K562 (cell line): Measurements from ENCODE around the gene PLEKHF1. TPM values are rescaled to one million over a fixed set of nuclear protein-coding genes. Genes with fewer than 3 reads are reported as not detected.

Source experiments
- ATAC-seq: fragments of 200-7000 bp; cut with Tn5 transposase; 3 replicates; pipeline ENCODE4 v1.9.1; 2020; ENCODE audit warnings: moderate library complexity
- BruUV-seq: library from RNA; stranded (reverse); fragments of 400-500 nt; replicated peaks from 2 replicates; lab custom pipeline; 2021; lab: Mats Ljungman, UMichigan
- CTCF ChIA-PET: fragments of 300-600 bp; formaldehyde crosslinking; extraction: SDS; loops from one replicate; lab custom pipeline; 2021; ENCODE audit warnings: low intra/inter-chr PET ratio; lab: Yijun Ruan, JAX
- POLR2A ChIA-PET: fragments of 300-600, 350-650 bp; sonication (Branson Sonifier 250); formaldehyde crosslinking; extraction: SDS; loops from one replicate; lab custom pipeline; 2021; ENCODE audit warnings: antibody characterized with exemption, inconsistent platforms; lab: Yijun Ruan, JAX
- DNase-seq, 4 experiments: peaks; one replicate each; pipeline versions ENCODE4 v3.0.0 to v3.0.0-alpha.2; 2011 to 2018; ENCODE audit warnings: low spot score in 3 of 4, mixed read lengths in 3 of 4; ENCODE audit errors: extremely low read depth in 1 of 4
- FAIRE-seq: peaks from 2 replicates; lab custom pipeline; 2011; peaks lifted over from hg19 to GRCh38; lab: Jason Lieb, UNC
- H2AFZ ChIP-seq: 2 replicates; pipeline ENCODE4 v1.6.0; 2011; ENCODE audit warnings: low read depth, low read length, control low read depth, inconsistent platforms
- H3K27ac ChIP-seq: fragments of 200-600 bp; 3 replicates; pipeline ENCODE4 v1.8.0; 2011; ENCODE audit warnings: low read depth, mild to moderate bottlenecking, control low read depth, inconsistent platforms, low read length, moderate library complexity, mixed read lengths; ENCODE audit errors: extremely low read depth
- H3K27me3 ChIP-seq, 2 experiments: fragments of 300-600 bp in 1 of 2; 2 replicates in 1 of 2; 3 replicates in 1 of 2; pipeline versions ENCODE4 v1.6.0 to v1.8.0; 2011; ENCODE audit warnings: inconsistent platforms in 2 of 2, low read length in 2 of 2, mild to moderate bottlenecking in 1 of 2, mixed read lengths in 1 of 2, moderate library complexity in 1 of 2; ENCODE audit not compliant: control insufficient read depth in 2 of 2, insufficient read depth in 2 of 2
- H3K36me3 ChIP-seq: fragments of 300-600 bp; 3 replicates; pipeline ENCODE4 v1.8.0; 2011; ENCODE audit warnings: mild to moderate bottlenecking, low read length, inconsistent platforms; ENCODE audit not compliant: control insufficient read depth, insufficient read depth
- H3K4me1 ChIP-seq, 2 experiments: fragments of 200-600 bp in 1 of 2; replicated peaks in 1 of 2; 2 replicates in 1 of 2; 3 replicates in 1 of 2; pipeline versions ENCODE4 v1.5.1 to v1.8.0; 2011; ENCODE audit warnings: inconsistent platforms in 2 of 2, low read length in 2 of 2, mild to moderate bottlenecking in 1 of 2, mixed read lengths in 1 of 2, moderate library complexity in 1 of 2; ENCODE audit not compliant: control insufficient read depth in 2 of 2, insufficient read depth in 2 of 2
- H3K4me2 ChIP-seq: 2 replicates; pipeline ENCODE4 v1.6.1; 2011; ENCODE audit warnings: low read length, control low read depth, inconsistent platforms, mixed read lengths; ENCODE audit not compliant: insufficient read depth
- H3K4me3 ChIP-seq: fragments of 200-600 bp; sonication (generic), shearing (Covaris generic); 2 replicates; pipeline ENCODE4 v1.5.1; 2016; ENCODE audit warnings: control low read depth, inconsistent platforms
- H3K79me2 ChIP-seq: fragments of 200-600 bp; 3 replicates; pipeline ENCODE4 v1.8.0; 2011; ENCODE audit warnings: low read length, inconsistent platforms; ENCODE audit not compliant: control insufficient read depth, insufficient read depth
- H3K9ac ChIP-seq, 2 experiments: 2 replicates each; pipeline versions ENCODE4 v1.6.0 to v1.6.1; 2011; ENCODE audit warnings: low read depth in 2 of 2, low read length in 2 of 2, control low read depth in 1 of 2, inconsistent platforms in 1 of 2, mild to moderate bottlenecking in 1 of 2, mixed read lengths in 1 of 2; ENCODE audit not compliant: insufficient read depth in 1 of 2
- H3K9me1 ChIP-seq: one replicate; pipeline ENCODE4 v1.6.0; 2011; ENCODE audit warnings: inconsistent platforms, mild to moderate bottlenecking, low read length, moderate library complexity; ENCODE audit not compliant: control insufficient read depth, insufficient read depth
- H3K9me3 ChIP-seq: replicated peaks from 2 replicates; pipeline ENCODE4 v1.5.1; 2011; ENCODE audit warnings: low read depth, low read length, inconsistent platforms; ENCODE audit not compliant: control insufficient read depth, insufficient read depth
- H4K20me1 ChIP-seq: replicated peaks from 2 replicates; pipeline ENCODE4 v1.6.1; 2011; ENCODE audit warnings: low read length, inconsistent platforms, mixed read lengths; ENCODE audit not compliant: control insufficient read depth, insufficient read depth
- ARID3B ChIP-seq: fragments of 250-450 bp; sonication (Bioruptor Pico); IDR thresholded peaks from 2 replicates; pipeline ENCODE4 v1.4.0; 2020; ENCODE audit warnings: borderline replicate concordance
- CBFB ChIP-seq: sonication (generic); formaldehyde crosslinking; IDR thresholded peaks from 2 replicates; pipeline ENCODE4 v1.4.0; 2020; ENCODE audit warnings: mild to moderate bottlenecking, missing genetic modification reagents
- JUN ChIP-seq, 2 experiments: sonication (generic) in 1 of 2; formaldehyde crosslinking in 1 of 2; IDR thresholded peaks; 2 replicates each; pipeline versions ENCODE4 v1.6.1 to v1.8.0; 2012 to 2022; ENCODE audit warnings: borderline replicate concordance in 2 of 2, mild to moderate bottlenecking in 2 of 2, improper control_type of control experiment in 1 of 2, low read depth in 1 of 2, low read length in 1 of 2, missing genetic modification reagents in 1 of 2
- PHF8 ChIP-seq: fragments of 200-600 bp; sonication (generic); IDR thresholded peaks from 2 replicates; pipeline ENCODE4 v1.6.1; 2012; ENCODE audit warnings: mixed run types, mild to moderate bottlenecking, inconsistent platforms, low read length, moderate library complexity, borderline replicate concordance
- PTBP1 ChIP-seq: fragments of 200-400 bp; formaldehyde crosslinking; IDR thresholded peaks from 2 replicates; pipeline ENCODE4 v1.6.1; 2017; ENCODE audit warnings: low read depth, low read length
- RFX1 ChIP-seq: fragments of 450-650 bp; IDR thresholded peaks from 2 replicates; pipeline ENCODE4 v1.6.1; 2016; ENCODE audit warnings: mild to moderate bottlenecking, moderate library complexity
- TEAD1 ChIP-seq, 2 experiments: fragments of 450-650 bp in 1 of 2; sonication (generic) in 1 of 2; formaldehyde crosslinking; IDR thresholded peaks; 2 replicates each; pipeline versions ENCODE4 v1.4.0 to v1.8.0; 2020 to 2022; ENCODE audit warnings: mild to moderate bottlenecking in 2 of 2, missing genetic modification reagents in 1 of 2
- TOE1 ChIP-seq, 2 experiments: fragments of 450-650 bp in 1 of 2; sonication (generic) in 1 of 2; formaldehyde crosslinking in 1 of 2; IDR thresholded peaks; 2 replicates each; pipeline versions ENCODE4 v1.7.1 to v1.8.0; 2016 to 2022; ENCODE audit warnings: borderline replicate concordance in 2 of 2, mild to moderate bottlenecking in 2 of 2, antibody characterized with exemption in 1 of 2, inconsistent platforms in 1 of 2, low read depth in 1 of 2, missing genetic modification reagents in 1 of 2, moderate library complexity in 1 of 2
- TRIM25 ChIP-seq: fragments of 450-650 bp; IDR thresholded peaks from 2 replicates; pipeline ENCODE4 v1.7.0; 2016; ENCODE audit warnings: borderline replicate concordance
- ZNF639 ChIP-seq, 2 experiments: fragments of 200-800 bp in 1 of 2; sonication (Bioruptor generic) in 1 of 2; sonication (generic) in 1 of 2; formaldehyde crosslinking in 1 of 2; IDR thresholded peaks in 1 of 2; conservative IDR thresholded peaks in 1 of 2; 2 replicates each; pipeline versions ENCODE4 v1.5.0 to v1.6.1; 2016 to 2020; ENCODE audit warnings: missing compliant biosample characterization in 1 of 2, missing genetic modification characterization in 1 of 2, missing genetic modification reagents in 1 of 2
- ZNF778 ChIP-seq: fragments of 450-650 bp; formaldehyde crosslinking; IDR thresholded peaks from 2 replicates; pipeline ENCODE4 v1.4.0; 2020; ENCODE audit warnings: mild to moderate bottlenecking, moderate library complexity
- WGBS: fragments of 100-300 bp; shearing (Covaris generic); methylation state at CpG from one replicate; pipeline ENCODE4 v1.1.6; 2016; ENCODE audit warnings: low coverage, mixed read lengths; ENCODE audit not compliant: insufficient coverage; ENCODE audit errors: missing lambda C conversion rate; 5-methylcytosine and 5-hydroxymethylcytosine counted together
- in situ Hi-C: fragments of 300-500 bp; cut with MboI; formaldehyde crosslinking; loops from 4 replicates; pipeline ENCODE4 v1.15.0; 2018; ENCODE audit warnings: inconsistent platforms, mixed read lengths
- intact Hi-C: fragments of 100-400 bp; cut with micrococcal nuclease; formaldehyde crosslinking; loops from 2 replicates; pipeline ENCODE4 v1.14.2; 2022
- polyA plus RNA-seq, 8 experiments: library from polyadenylated mRNA; depleted of rRNA in 4 of 8; stranded (reverse) in 5 of 8; unstranded in 3 of 8; fragments of >200 nt; fragmentation: Nextera tagmentation in 2 of 8; fragmentation: Illumina TruSeq in 1 of 8; extraction: Ambion mirVana in 2 of 8; extraction: Trizol in 1 of 8; gene quantifications; 2 replicates each; pipeline versions ENCODE4 v1.2.1 to v1.2.3, GENCODE V29; 2011 to 2014; ENCODE audit warnings: inconsistent platforms in 1 of 8, missing spikeins in 1 of 8
- total RNA-seq, 7 experiments: library from RNA; depleted of rRNA in 6 of 7; stranded (reverse); fragments of >200 nt in 6 of 7; fragmentation: Illumina TruSeq in 2 of 7; extraction: Trizol in 2 of 7; gene quantifications; 2 replicates each; pipeline versions ENCODE4 v1.2.1 to v1.2.3, GENCODE V29; 2011 to 2021; ENCODE audit warnings: low replicate concordance in 1 of 7
- TF ChIP-seq, protein P1 (sequence below), 2 experiments: fragments of 450-650 bp; IDR thresholded peaks; 2 replicates each; pipeline ENCODE4 v1.6.1; 2016

Gene PLEKHF1
- total and polyA plus RNA-seq, 9 of the 15 experiments (the other 6 are each of a cell fraction or from before 2014, with no cell fraction given) = 0.07 to 13.4 (median 3.9) TPM; not detected in 1

GRCh38 chr19:29687244-29687896 is 22.1 kb downstream of the PLEKHF1 start:
- in situ Hi-C loops (no loop called here), intact Hi-C loops (loop anchor here (1.0 kb wide), 1 partner anchor 22 kb away; the partner anchor contains the start of gene PLEKHF1)
- H3K4me3 ChIP-seq = no peak overlapping the region; the same call in 1 of the 2 replicates
- H3K27ac ChIP-seq = peak overlapping the region; percentile 79
- peaks cover 13 to 29% of the 10 kb centered on the region in 2 experiments; a peak in 4 of 5 replicates for H3K4me1 ChIP-seq
- H3K9ac ChIP-seq = peak overlapping the region; percentile 63 to 65
- peak in 2 of 4 experiments; percentile 45 to 72 for DNase-seq
- H3K79me2 ChIP-seq = no peaks in the 10 kb centered on the region
- peak; percentile 60 for FAIRE-seq
- no peaks in the 10 kb centered on the region for H4K20me1 ChIP-seq
- H3K27me3 ChIP-seq = no peaks in the 10 kb centered on the region
- POLR2A ChIA-PET = interaction anchor here (0.9 to 1.3 kb wide), 2 partner anchors 9 to 21 kb away, joined by 3 to 6 read pairs; no protein-coding TSS in a partner anchor
- H3K36me3 ChIP-seq = no peaks in the 10 kb centered on the region
- H3K9me1 ChIP-seq = no peaks in the 10 kb centered on the region
- H3K4me2 ChIP-seq = peak overlapping the region; percentile 72
- WGBS = 15% methylated on average over 14 of the region's 17 CpGs
- peak; percentile 88 for ATAC-seq
- BruUV-seq = TSS peak; percentile 95
- peaks cover 6% of the 10 kb centered on the region; the same call in 1 of the 2 replicates for H3K9me3 ChIP-seq
- peak overlapping the region; percentile 89 for H2AFZ ChIP-seq
- CTCF ChIA-PET = interaction anchor here (0.6 kb wide), 1 partner anchor 83 kb away, joined by 4 read pairs; no protein-coding TSS in a partner anchor
- TF ChIP-seq JUN (IDR thresholded peaks at IDR 0.05; ENCODE audit: borderline replicate concordance, low read depth, low read length) (peak; percentile 62), JUN (CRISPR knock-in tag; IDR thresholded peaks at IDR 0.05; ENCODE audit: borderline replicate concordance) (no peak), ARID3B (no peak), TEAD1 (CRISPR knock-in tag; IDR thresholded peaks at IDR 0.05) (peak in 1 of 2 experiments; percentile 32; a peak in 1 of 4 replicates), PHF8 (peak; percentile 36; the same call in 1 of the 2 replicates), ZNF778 (CRISPR knock-in tag) (no peak), TRIM25 (no peak), CBFB (no peak), ZNF639 (CRISPR knock-in tag; conservative IDR thresholded peaks at IDR 0.05 in 1 of 2, IDR thresholded peaks at IDR 0.05 in 1 of 2) (no peak), PTBP1 (no peak), TOE1 (IDR thresholded peaks at IDR 0.05; ENCODE audit: borderline replicate concordance) (peak; percentile 89), TOE1 (CRISPR knock-in tag; IDR thresholded peaks at IDR 0.05; ENCODE audit: borderline replicate concordance, low read depth) (no peak), RFX1 (peak; percentile 76)
- TF ChIP-seq, protein P1, sequence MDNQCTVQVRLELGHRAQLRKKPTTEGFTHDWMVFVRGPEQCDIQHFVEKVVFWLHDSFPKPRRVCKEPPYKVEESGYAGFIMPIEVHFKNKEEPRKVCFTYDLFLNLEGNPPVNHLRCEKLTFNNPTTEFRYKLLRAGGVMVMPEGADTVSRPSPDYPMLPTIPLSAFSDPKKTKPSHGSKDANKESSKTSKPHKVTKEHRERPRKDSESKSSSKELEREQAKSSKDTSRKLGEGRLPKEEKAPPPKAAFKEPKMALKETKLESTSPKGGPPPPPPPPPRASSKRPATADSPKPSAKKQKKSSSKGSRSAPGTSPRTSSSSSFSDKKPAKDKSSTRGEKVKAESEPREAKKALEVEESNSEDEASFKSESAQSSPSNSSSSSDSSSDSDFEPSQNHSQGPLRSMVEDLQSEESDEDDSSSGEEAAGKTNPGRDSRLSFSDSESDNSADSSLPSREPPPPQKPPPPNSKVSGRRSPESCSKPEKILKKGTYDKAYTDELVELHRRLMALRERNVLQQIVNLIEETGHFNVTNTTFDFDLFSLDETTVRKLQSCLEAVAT (IDR thresholded peaks at IDR 0.05) = peak in 1 of 2 experiments; percentile 60; a peak in 2 of 4 replicates
